Adipocyte (in vitro differentiated cells): ENCODE results near the gene UFD1.
A peak's percentile ranks its signal among the peaks of the same experiment; 100 is the strongest.

Experiments
- DNase-seq: peaks from one replicate; pipeline ENCODE4 v3.0.0-alpha.2; 2015; ENCODE audit warnings: low read depth
- H3K27me3 ChIP-seq: replicated peaks from 2 replicates; pipeline ENCODE4 v1.7.0; 2013; ENCODE audit warnings: mild to moderate bottlenecking, low read length, moderate library complexity; ENCODE audit not compliant: control insufficient read depth, insufficient read depth
- H3K36me3 ChIP-seq: 2 replicates; pipeline ENCODE4 v1.7.0; 2013; ENCODE audit warnings: low read length, mild to moderate bottlenecking, moderate library complexity; ENCODE audit not compliant: control insufficient read depth, insufficient read depth, severe bottlenecking
- H3K4me1 ChIP-seq: 2 replicates; pipeline ENCODE4 v1.7.0; 2013; ENCODE audit warnings: mild to moderate bottlenecking, low read length, moderate library complexity; ENCODE audit not compliant: control insufficient read depth, insufficient read depth
- H3K4me3 ChIP-seq: 2 replicates; pipeline ENCODE4 v1.7.0; 2013; ENCODE audit warnings: mild to moderate bottlenecking, low read length, moderate library complexity
- H3K9ac ChIP-seq: 2 replicates; pipeline ENCODE4 v1.7.0; 2013; ENCODE audit warnings: mild to moderate bottlenecking, low read length, moderate library complexity
- H3K9me3 ChIP-seq: 2 replicates; pipeline ENCODE4 v1.7.0; 2013; ENCODE audit warnings: mild to moderate bottlenecking, low read length, moderate library complexity; ENCODE audit not compliant: control insufficient read depth

The UFD1 gene

GRCh38 chr22:19407649-19408606, 71.1 kb downstream of the UFD1 start:
- H3K4me1 ChIP-seq = peaks cover 19% of the 10 kb centered on the region
- peak; percentile 13 for DNase-seq
- no peaks in the 10 kb centered on the region for H3K27me3 ChIP-seq
- no peaks in the 10 kb centered on the region for H3K9me3 ChIP-seq
- no peak overlapping the region for H3K9ac ChIP-seq
- H3K4me3 ChIP-seq = no peak overlapping the region
- peaks cover 57% of the 10 kb centered on the region for H3K36me3 ChIP-seq

GRCh38 chr22:19406846-19407245, 72.1 kb downstream of the UFD1 start:
- H3K27me3 ChIP-seq = no peaks in the 10 kb centered on the region
- peaks cover 11% of the 10 kb centered on the region for H3K4me1 ChIP-seq
- DNase-seq = no peak
- peaks cover 65% of the 10 kb centered on the region for H3K36me3 ChIP-seq
- no peak overlapping the region for H3K9ac ChIP-seq
- no peaks in the 10 kb centered on the region for H3K9me3 ChIP-seq
- no peak overlapping the region for H3K4me3 ChIP-seq

DNA sequence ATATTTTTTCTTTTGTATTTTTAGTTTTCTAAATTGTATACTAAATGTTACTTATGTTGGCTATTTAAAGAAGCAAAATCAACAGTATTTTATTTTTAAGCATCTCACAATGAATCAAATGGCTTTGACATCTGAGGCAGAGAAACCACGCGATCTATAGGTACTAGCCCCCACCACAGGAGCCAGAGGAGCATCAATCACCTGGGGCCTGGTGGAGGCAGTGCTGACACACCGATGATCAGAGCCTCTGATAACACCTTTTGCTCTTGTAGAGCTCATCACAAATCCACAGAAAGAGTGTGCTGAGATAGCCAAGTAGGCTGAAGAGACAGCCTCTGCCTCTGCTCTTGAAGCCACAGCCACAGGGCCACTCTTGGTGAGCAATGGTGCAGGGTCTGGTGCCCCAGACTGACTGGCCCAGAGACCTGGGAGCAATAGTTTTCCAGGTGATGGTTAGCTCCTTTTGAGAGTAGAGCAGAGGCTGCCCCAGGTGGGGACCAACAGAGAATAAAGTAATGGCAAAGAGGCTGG, 72.6 kb downstream of the UFD1 start:
- peaks cover 69% of the 10 kb centered on the region for H3K36me3 ChIP-seq
- H3K9me3 ChIP-seq = no peaks in the 10 kb centered on the region
- H3K4me1 ChIP-seq = peaks cover 6% of the 10 kb centered on the region
- no peak for DNase-seq
- H3K4me3 ChIP-seq = no peak overlapping the region
- H3K27me3 ChIP-seq = no peaks in the 10 kb centered on the region
- no peak overlapping the region for H3K9ac ChIP-seq

- H3K9ac ChIP-seq = no peak overlapping the region
- no peaks in the 10 kb centered on the region for H3K9me3 ChIP-seq
- H3K36me3 ChIP-seq = peaks cover 76% of the 10 kb centered on the region
- no peak overlapping the region for H3K4me3 ChIP-seq
- DNase-seq = no peak
- no peaks in the 10 kb centered on the region for H3K27me3 ChIP-seq
- H3K4me1 ChIP-seq = no peaks in the 10 kb centered on the region
These were observed 73.3 kb downstream of the UFD1 start for GRCh38 chr22:19405652-19406051.

- no peak overlapping the region for H3K4me3 ChIP-seq
- no peaks in the 10 kb centered on the region for H3K9me3 ChIP-seq
- DNase-seq = no peak
- H3K4me1 ChIP-seq = no peaks in the 10 kb centered on the region
- no peak overlapping the region for H3K9ac ChIP-seq
- H3K36me3 ChIP-seq = peaks cover 80% of the 10 kb centered on the region
- no peaks in the 10 kb centered on the region for H3K27me3 ChIP-seq
These were observed 73.9 kb downstream of the UFD1 start for GRCh38 chr22:19405133-19405532.

DNA sequence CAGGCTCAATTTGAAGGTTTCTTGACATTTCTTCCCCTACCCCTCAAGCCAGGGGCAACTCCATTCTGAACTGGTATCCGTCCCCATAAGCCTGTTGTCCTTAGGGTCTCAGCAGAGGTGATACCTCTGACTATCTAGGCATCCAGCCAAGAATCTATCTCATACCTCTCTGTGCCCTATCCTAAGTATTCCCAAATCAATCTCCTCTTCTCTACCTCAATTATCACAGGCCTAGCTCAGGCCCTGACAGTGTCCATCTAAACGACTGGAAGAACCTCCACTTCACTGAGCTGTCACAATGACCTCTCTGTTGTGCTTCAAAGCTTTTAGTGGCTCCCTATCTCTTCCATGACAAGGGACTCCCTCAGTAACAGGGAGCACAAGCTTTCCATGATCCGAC, 74.3 kb downstream of the UFD1 start:
- Histone ChIP-seq H3K4me1 (no peaks in the 10 kb centered on the region), H3K9me3 (no peaks in the 10 kb centered on the region), H3K4me3 (no peak overlapping the region), H3K36me3 (peaks cover 80% of the 10 kb centered on the region), H3K9ac (no peak overlapping the region), H3K27me3 (no peaks in the 10 kb centered on the region)
- DNase-seq = no peak

- peaks cover 78% of the 10 kb centered on the region for H3K36me3 ChIP-seq
These were observed 76.3 kb downstream of the UFD1 start for GRCh38 chr22:19402642-19403191.

DNA sequence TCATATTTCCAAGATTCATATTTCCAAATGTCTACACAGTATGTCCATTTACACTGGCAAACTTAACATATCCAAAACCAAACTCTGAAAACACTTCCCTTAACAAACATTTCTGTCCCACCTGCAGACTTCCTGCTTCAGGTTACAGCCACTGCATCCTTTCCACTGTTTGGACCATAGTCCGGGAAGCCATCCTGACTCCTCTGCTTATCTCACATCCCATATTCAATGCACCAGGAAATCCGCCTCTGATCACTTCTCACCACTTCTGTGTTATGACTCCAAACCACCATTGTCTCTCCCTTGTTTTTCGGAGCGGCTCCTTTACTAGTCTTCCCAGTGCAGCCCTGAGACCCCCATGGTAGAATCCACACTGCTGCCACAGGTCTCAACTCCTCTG, 77.5 kb downstream of the UFD1 start:
- peaks cover 78% of the 10 kb centered on the region for H3K36me3 ChIP-seq

More at GRCh38 chr22:19402642-19403191, 76.3 kb downstream of the UFD1 start:
- Histone ChIP-seq H3K4me3 (no peak overlapping the region), H3K9me3 (no peaks in the 10 kb centered on the region), H3K4me1 (no peaks in the 10 kb centered on the region), H3K9ac (no peak overlapping the region), H3K27me3 (no peaks in the 10 kb centered on the region)
- no peak for DNase-seq

DNA sequence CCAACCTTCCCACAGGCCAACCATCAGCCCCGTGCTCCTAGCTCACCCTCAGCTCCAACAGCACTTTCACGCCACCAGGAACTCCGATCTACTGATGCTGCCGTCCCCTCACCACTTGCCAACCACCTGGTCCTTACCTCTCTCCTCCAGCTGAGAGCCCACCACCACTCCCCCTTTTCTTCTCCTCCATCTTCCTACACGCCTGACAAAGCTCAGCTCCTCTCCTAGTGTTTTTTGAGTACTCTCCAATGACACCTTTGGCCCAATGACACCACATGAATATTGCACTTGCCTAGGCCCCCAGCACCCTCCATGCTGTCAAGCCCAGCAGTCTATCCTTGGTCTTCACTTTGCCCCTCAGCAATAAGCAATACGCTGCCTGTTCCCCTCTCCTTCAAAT, 78.1 kb downstream of the UFD1 start:
- Histone ChIP-seq H3K4me3 (no peak overlapping the region), H3K4me1 (no peaks in the 10 kb centered on the region), H3K9ac (no peak overlapping the region), H3K27me3 (no peaks in the 10 kb centered on the region), H3K9me3 (no peaks in the 10 kb centered on the region), H3K36me3 (peaks cover 78% of the 10 kb centered on the region)
- no peak for DNase-seq

More for the DNA sequence above, 77.5 kb downstream of the UFD1 start:
- no peaks in the 10 kb centered on the region for H3K4me1 ChIP-seq
- H3K4me3 ChIP-seq = no peak overlapping the region
- H3K9ac ChIP-seq = no peak overlapping the region
- H3K27me3 ChIP-seq = no peaks in the 10 kb centered on the region
- DNase-seq = no peak
- no peaks in the 10 kb centered on the region for H3K9me3 ChIP-seq
